GM21526 (cell line): ENCODE results near the gene PLXNA4.

Experiments
- ATAC-seq: cut with Tn5 transposase; IDR thresholded peaks from one replicate; pipeline ENCODE4 v1.9.1; 2021; ENCODE audit warnings: moderate library complexity; ENCODE audit not compliant: unreplicated experiment, low FRiP score

Gene PLXNA4

DNA sequence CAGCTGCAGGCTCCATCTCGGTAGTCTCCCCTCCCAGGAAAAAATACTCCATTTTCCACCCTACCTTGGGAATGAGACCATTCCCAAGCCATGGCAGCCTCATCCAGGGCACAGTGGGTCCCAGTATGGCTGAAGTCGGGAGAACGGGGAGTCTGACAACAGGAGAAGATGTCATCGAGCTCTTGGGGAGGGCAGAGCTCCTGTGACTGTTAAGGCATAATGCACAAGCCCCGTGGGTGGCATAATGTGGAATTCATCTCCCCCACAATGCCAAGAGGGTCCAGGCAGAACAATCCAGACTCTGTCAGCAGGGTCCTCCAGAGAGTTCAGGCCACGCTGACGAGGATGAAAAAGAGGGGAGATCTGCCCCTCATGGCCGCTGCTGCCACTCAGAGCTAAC is 279.4 kb downstream of the PLXNA4 start:
- no peak for ATAC-seq

DNA sequence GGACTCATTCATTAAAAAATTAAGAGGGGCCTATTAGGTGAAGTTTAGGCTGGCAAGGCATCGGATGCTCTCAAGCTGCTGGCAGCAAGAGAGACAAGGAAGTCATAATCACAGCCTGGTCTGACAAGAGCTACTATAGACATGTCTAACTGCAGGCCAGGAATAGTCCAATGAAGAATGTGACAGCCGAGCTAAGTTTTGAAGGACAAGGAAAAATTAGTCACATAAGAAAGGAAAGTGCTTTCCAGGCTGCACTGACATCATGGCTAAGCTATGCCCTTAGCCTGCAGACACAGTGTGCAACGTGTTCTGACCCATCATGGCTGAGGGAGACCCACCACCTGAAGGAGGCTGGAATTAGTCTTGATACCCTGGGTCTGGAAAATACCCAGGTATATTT is 281.1 kb downstream of the PLXNA4 start:
- no peak for ATAC-seq

DNA sequence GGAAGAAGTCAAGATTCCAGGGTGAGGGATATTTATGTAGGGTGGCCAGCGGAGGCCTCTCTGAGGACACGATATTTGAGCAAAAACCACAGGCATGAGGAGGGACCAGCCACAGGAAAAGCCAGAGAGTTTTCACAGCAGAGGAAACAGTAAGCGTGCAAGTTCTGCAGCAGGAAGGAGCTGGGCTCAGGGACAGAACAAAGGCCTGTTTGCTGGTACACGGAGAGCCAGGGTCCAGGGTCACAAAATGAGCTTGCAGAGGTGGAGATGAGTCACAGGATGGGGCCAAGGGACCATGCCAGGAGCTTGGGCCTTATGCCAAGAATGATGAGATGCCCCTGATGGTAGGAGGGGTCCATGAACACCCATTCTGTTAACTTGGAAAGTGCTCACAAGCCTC is 283.5 kb downstream of the PLXNA4 start:
- no peak for ATAC-seq

DNA sequence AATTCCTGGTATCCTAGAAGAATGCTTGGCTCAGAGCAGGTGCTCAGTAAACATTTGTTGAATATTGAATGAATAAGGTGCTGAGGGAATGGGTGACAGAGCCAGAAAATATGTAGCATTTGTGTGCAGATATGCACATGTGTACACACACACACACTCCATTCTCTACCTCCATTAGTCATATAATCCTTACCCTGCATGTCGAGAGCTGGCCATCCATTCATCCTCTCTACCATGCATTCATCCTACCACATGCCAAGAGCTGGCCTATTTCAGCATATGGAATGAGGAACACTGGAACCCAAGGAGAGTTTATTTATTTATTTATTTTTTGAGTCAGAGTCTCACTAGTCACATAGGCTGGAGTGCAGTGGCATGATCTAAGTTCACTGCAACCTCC is 284.8 kb downstream of the PLXNA4 start:
- no peak for ATAC-seq

DNA sequence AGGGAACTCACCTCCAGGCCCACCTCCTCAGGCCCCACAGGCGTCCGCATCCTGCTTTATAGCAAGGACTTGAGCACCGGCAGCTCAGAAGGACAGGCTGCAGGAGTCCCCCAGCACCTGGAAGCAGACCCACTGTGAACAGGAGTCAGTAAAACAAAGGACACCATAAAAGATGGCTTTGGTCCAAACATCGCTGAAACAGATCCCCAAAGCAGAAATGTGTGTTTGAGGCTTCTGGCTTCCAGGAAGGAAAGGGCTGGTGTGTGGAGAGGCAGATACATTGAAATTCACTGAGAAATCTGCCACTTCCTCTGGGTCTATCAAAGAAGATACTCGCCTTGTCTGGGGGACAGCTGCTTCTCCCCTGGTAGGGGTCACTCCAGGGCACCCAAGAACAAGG is 286.2 kb downstream of the PLXNA4 start:
- ATAC-seq: no peak

DNA sequence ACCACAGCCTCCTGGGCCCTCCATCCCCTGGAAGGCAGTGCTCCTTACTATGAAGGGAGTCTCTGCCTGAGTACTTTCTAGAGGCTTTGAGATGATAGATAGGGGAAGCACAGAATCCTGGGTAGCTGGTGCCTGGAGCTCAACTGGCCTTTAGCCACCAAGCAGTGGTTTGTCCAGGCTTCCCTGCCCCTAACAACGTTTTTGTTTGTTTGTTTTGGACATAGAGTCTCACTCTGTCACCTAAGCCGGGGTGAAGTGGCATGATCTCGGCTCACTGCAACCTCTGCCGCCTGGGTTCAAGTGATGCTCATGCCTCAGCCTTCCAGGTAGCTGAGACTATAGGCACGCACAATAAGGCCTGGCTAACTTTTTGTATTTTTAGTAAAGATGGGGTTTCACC is 289.4 kb downstream of the PLXNA4 start:
- no peak for ATAC-seq

DNA sequence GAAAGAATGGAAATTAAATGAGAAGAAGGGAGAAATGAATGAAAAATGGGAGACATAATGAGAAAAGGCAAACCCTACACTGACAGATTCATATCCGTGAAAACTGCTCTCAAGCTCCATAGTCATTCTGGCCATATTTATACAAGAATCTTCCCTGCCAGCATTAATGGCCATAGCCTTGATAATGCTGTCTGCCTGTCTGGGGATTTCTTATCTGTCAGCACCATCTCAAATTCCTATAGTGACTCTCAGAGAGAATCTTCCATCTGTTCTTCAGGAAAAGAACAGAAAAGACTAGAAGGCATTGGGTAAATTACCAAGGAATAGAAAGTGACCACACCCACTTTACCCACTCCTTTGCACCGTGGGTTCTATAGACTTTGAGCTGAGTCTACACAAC is 295.9 kb downstream of the PLXNA4 start:
- ATAC-seq: no peak

GRCh38 chr7:132279718-132280117 is 296.6 kb downstream of the PLXNA4 start:
- no peak for ATAC-seq

DNA sequence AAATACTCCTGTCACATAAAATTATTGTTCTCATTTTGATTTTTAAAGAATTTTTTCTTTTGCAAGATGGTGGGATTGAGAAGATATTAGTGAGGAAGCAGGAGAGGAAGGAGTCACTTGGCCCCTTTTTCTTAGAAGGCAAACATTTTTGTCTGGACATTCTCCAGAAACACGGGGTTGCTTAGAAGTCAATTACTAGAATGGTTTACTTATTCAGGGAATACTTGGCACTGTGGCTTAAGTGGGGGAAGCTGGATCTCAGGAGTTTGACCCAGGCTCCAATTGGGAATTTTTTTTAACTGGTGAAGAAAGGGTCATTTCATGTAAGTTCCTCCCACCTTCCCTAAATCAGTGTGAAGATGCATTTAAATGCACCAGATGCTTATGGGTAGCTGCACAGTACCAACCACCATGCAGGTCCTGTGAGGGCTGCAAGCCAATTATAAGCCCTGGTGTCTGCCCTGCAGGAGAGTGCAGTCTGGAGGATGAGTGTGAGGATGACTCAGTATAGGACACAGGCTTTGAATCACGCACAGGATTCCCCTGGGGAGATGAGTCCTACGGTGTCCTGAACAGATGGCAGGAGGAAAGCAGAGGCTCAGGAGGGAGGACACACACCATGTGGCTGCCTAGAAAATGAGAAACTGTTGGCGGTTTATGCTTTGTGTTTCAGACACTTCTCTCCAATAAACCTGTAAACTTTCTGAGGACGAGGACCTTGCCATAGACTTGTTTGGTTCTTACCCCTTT is 299.1 kb downstream of the PLXNA4 start:
- no peak for ATAC-seq

DNA sequence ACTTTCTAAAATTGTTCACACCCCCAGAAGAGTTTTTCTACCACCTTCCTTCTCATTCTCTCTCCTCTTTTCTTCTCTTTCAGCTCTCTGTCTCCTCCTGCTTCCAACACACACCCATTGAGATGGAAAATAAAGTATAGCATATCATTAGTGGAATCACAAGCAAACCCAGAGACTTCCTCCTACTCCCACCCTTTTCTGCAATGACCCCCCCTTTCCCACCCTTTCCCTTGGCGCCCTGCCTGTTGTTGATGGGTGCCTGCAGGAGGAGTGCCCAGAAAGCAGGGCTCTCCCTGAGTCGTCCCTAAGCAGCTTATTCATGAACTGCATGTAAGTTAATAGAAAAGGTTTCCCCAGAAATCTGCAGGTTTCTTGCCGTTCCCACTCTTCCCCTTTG is 300.0 kb downstream of the PLXNA4 start:
- no peak for ATAC-seq

GRCh38 chr7:132275416-132276233 is 300.6 kb downstream of the PLXNA4 start:
- no peak for ATAC-seq

- no peak for ATAC-seq
Measured at GRCh38 chr7:132272763-132273371, 303.4 kb downstream of the PLXNA4 start.

- no peak for ATAC-seq
Measured at GRCh38 chr7:132270517-132270916, 305.8 kb downstream of the PLXNA4 start.

DNA sequence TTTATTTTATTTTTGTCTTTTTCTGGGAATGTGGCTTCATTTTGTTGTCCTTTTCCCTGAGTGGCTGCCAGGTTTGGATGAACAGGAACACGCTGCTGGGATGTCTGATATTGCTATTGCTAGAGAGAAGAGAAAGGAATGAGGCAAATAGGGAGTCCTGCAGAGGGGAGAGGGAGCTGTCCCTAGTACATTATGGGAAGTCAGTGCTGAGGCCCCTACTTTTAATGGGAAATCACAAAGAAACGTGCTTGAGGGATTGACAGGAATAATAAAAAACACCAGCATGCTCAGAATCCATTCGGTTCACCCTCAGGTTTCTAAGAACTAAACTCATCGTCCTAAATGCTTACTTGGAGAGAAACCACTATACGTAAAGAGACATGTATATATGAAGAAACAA is 306.6 kb downstream of the PLXNA4 start:
- ATAC-seq: no peak

DNA sequence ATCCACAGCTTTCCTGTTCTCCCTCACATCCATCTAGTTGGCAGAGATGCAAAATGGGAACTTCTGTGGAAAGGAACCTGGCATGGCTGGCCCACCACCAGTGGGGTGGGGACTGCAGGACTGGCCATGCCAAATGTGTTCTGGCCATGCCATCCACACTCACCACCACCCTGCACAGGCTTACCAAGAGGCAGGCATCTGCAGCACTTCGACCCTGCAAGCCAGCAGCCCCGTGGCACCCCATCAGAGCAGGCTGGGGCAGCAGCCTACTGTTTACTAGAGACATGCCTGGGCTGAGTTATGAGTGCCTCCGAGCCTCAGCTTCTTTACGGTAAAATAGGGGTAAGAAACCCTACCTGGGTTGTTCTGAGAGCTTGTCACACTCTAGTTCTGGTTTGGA is 313.1 kb downstream of the PLXNA4 start:
- no peak for ATAC-seq

DNA sequence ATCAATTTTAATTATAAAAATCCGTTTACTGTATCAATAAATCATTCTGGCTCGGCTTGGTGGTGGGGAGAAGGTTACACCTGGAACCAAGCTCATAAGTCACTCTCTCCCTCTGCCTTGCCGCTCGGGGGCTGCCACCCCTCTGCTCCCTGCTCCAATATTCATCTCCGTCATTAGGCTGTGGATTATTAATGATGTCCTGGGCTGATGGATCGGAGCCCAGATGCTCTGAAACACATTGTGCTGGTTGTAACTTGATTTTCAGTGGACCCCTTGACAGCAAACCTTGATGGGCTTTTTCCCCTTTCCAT is 314.2 kb downstream of the PLXNA4 start:
- ATAC-seq: no peak

GRCh38 chr7:132261327-132262159 is 314.7 kb downstream of the PLXNA4 start:
- ATAC-seq: no peak

DNA sequence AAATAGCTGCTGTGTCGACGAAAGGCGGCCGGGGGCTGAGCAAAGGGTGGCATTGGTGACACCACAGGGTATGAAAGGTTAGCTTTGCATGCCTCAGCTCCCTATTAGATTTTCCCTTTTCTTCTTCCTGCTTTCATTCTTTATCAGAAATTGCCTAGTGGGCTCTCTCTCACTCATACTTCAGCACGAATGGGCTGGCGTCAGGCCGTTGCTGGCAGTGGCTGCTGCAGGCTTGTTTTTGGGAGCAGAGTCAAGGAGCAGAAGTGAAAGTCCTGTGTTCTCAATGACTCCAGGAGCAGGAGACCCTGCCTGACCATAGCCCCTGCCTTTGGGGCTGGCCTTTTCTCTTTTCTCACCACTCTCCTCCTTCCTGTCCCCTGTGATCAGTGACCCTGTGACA is 318.0 kb downstream of the PLXNA4 start:
- no peak for ATAC-seq

GRCh38 chr7:132257253-132257652 is 319.0 kb downstream of the PLXNA4 start:
- ATAC-seq: no peak

GRCh38 chr7:132256721-132257212 is 319.5 kb downstream of the PLXNA4 start:
- ATAC-seq: no peak

GRCh38 chr7:132255898-132256297 is 320.4 kb downstream of the PLXNA4 start:
- ATAC-seq: no peak
